K562 (cell line): ENCODE data around the gene GPR142.

Experiments
- ADNP ChIP-seq: fragments of 200-800 bp; sonication (Bioruptor generic); IDR thresholded peaks from 2 replicates; pipeline ENCODE4 v1.6.1; 2016; ENCODE audit warnings: missing genetic modification characterization, missing compliant biosample characterization
- KDM5B ChIP-seq: fragments of 200-600 bp; sonication (generic); IDR thresholded peaks from 2 replicates; pipeline ENCODE4 v1.6.1; 2012; ENCODE audit warnings: low read depth, mild to moderate bottlenecking, moderate library complexity, low read length, control low read depth, inconsistent platforms; ENCODE audit not compliant: insufficient replicate concordance
- TF ChIP-seq, protein P1 (sequence below): fragments of 250-450 bp; sonication (Bioruptor Pico); IDR thresholded peaks from 2 replicates; pipeline ENCODE4 v1.5.0; 2022; ENCODE audit warnings: mild to moderate bottlenecking

GRCh38 chr17:74374858-74375257, 7.6 kb downstream of the GPR142 start:
- TF ChIP-seq KDM5B (no peak), ADNP (tag) (no peak)
- TF ChIP-seq, protein P1, sequence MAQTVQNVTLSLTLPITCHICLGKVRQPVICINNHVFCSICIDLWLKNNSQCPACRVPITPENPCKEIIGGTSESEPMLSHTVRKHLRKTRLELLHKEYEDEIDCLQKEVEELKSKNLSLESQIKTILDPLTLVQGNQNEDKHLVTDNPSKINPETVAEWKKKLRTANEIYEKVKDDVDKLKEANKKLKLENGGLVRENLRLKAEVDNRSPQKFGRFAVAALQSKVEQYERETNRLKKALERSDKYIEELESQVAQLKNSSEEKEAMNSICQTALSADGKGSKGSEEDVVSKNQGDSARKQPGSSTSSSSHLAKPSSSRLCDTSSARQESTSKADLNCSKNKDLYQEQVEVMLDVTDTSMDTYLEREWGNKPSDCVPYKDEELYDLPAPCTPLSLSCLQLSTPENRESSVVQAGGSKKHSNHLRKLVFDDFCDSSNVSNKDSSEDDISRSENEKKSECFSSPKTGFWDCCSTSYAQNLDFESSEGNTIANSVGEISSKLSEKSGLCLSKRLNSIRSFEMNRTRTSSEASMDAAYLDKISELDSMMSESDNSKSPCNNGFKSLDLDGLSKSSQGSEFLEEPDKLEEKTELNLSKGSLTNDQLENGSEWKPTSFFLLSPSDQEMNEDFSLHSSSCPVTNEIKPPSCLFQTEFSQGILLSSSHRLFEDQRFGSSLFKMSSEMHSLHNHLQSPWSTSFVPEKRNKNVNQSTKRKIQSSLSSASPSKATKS (CRISPR knock-in tag) = no peak
